ENCODE measurements around the gene PSMB2. TPM values are rescaled to one million over a fixed set of nuclear protein-coding genes. Genes with fewer than 3 reads are reported as not detected.
"Not testable (repeated sequence)": the region's sequence is repeated elsewhere in the genome, so short reads cannot be mapped to it uniquely, and the experiment has no call there.

The PSMB2 gene
- total RNA-seq, 1 donor from 2014 or later, result 54.1 TPM

GRCh38 chr1:35592991-35593769 is 48.1 kb downstream of the PSMB2 start:
- no peak for DNase-seq (ENCODE audit: low spot score)

- no peak for DNase-seq (ENCODE audit: low spot score)
Observed at GRCh38 chr1:35591211-35591610, 50.1 kb downstream of the PSMB2 start.

- no peak for DNase-seq (ENCODE audit: low spot score)
Observed at GRCh38 chr1:35590476-35591040, 50.8 kb downstream of the PSMB2 start.

- no peak for DNase-seq (ENCODE audit: low spot score)
Observed at GRCh38 chr1:35589516-35590427, 51.6 kb downstream of the PSMB2 start.

DNA sequence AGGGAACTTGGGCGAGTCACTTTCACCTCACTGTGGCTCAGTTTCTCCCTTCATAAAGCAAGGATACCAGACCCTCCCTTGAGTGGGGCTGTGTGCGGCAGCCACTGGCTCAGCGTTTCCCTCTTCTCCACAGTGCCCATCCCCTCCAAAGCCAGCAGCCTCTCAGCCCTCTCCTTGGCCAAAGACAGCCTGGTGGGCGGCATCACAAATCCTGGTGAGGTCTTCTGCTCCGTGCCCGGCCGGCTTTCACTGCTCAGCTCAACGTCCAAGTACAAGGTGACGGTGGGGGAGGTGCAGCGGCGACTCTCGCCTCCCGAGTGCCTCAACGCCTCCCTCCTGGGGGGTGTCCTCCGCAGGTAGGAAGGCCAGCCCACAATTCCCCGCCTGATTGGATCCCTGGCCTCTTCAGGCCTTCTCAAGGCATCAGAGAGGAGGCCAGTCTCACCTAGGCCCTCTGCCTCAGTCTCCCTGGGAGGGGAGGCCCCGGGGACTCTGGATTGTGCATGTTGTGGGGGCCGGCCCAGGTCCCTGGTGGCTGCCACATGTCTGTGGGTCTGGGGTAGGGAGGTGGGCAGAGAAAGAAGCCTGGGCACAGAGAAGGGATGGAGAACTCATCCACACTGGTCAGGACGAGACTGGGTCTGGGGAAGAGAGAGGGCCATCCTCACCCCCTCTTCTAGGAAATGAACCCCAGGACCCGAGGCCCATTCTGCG is 53.0 kb downstream of the PSMB2 start:
- no peak for DNase-seq (ENCODE audit: low spot score)

DNA sequence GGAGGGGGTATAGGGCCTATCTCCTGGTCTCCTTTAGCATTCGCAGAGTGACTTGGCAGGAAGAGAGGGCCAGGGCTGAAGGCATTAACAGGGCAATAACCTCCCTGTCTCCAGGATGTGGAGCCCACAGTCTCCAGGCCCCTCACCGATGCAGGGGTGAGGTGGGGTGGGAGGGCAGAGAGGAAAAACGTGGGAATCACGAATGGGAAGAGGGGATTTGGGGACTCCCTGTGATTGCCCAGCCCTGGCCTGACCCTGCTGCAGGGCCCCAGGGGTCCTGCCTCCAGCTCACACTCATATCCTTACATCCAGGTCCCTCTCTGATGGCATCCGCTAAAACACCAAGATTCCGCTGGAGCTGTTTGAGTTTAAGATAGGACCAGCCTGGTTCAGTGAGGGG is 53.6 kb downstream of the PSMB2 start:
- DNase-seq (ENCODE audit: low spot score), result no peak

GRCh38 chr1:35586808-35587207 is 54.5 kb downstream of the PSMB2 start:
- DNase-seq (ENCODE audit: low spot score), result no peak

- DNase-seq (ENCODE audit: low spot score), result not testable (repeated sequence)
Observed at GRCh38 chr1:35585805-35586204, 55.5 kb downstream of the PSMB2 start.

DNA sequence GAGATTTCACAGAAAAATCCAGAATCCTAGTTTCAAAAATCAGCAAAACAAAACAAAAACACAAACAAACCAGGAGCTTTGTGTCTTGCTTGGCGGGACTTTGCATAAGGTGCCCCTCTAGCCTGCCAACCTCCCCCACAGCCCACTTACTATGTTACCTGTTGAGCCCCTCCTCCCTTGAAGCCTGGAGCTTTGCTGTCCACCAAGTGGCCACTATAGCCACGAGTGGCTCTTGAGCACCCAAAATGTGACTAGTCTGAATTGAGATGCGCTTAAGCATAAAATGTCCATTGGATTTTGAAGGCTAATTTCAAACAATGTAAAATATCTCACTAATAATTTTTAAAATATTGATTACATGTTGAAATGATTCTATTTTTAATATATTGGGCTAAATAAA is 56.0 kb downstream of the PSMB2 start:
- no peak for DNase-seq (ENCODE audit: low spot score)

- not testable (repeated sequence) for DNase-seq (ENCODE audit: low spot score)
Observed at GRCh38 chr1:35581621-35582020, 59.7 kb downstream of the PSMB2 start.

- DNase-seq (ENCODE audit: low spot score), result no peak
Observed at GRCh38 chr1:35580949-35581388, 60.4 kb downstream of the PSMB2 start.

- no peak for DNase-seq (ENCODE audit: low spot score)
Observed at GRCh38 chr1:35577071-35577998, 64.0 kb downstream of the PSMB2 start.

DNA sequence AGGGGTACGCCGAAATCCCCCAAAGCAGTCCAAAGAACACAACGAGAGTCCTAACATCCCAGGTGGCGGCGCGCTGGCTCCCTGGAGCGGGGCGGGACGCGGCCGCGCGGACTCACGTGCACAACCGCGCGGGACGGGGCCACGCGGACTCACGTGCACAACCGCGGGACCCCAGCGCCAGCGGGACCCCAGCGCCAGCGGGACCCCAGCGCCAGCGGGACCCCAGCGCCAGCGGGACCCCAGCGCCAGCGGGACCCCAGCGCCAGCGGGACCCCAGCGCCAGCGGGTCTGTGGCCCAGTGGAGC is 64.6 kb downstream of the PSMB2 start:
- DNase-seq (ENCODE audit: low spot score), result not testable (repeated sequence)

DNA sequence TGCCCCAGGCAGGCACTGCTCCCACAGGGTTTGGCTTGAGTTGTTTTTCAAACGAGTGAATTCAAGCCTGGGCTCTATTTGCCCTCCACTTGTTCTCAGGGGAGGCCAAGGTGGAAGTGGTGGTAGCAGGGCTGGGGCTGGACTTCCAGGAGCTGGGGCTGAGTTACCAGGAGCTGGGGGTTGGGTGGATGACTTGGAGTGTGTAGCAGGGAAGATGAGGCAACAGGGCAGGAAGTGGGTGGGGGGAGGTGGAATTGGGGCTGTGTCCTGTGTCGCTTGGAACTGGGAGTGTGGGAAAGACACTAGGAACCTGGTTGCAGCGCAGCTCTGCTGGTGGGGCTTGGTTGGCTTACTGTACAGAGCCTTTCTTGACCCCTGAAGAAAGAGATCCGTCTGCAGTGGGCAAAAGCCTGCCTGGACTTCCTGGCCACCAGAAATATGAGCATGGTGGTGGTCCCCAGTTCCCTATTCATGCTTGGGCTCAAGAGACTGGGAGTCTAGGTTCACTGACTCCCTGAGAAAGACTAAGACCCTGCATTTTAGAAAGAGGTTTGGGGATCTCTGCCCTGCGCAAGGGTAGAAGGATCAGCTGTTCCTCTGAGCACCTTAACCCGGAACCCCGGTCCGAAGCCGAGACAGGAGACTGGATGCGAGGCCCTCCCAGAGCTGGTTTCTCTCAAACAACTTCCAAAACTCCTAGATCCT is 65.1 kb downstream of the PSMB2 start:
- DNase-seq (ENCODE audit: low spot score), result no peak

- no peak for DNase-seq (ENCODE audit: low spot score)
Observed at GRCh38 chr1:35575416-35575958, 65.8 kb downstream of the PSMB2 start.

GRCh38 chr1:35574655-35575415 is 66.5 kb downstream of the PSMB2 start:
- DNase-seq (ENCODE audit: low spot score), result no peak

- no peak for DNase-seq (ENCODE audit: low spot score)
Observed at GRCh38 chr1:35574125-35574654, 67.1 kb downstream of the PSMB2 start.

- DNase-seq (ENCODE audit: low spot score), result no peak
Observed at GRCh38 chr1:35573198-35574124, 67.9 kb downstream of the PSMB2 start, which contains the start of gene TFAP2E. Gene TFAP2E (plus strand): TSS chr1:35573314. CDS start chr1:35573578, 264 bp downstream.
